SK-N-SH (cell line): Measurements from ENCODE around the gene PNMA6E. TPM values are rescaled to one million over a fixed set of nuclear protein-coding genes. Genes with fewer than 3 reads are reported as not detected.

Experiments used
- CTCF ChIA-PET: fragments of 300-600, 350-600 bp; formaldehyde crosslinking; extraction: SDS; loops from one replicate; lab custom pipeline; 2021; lab: Yijun Ruan, JAX
- POLR2A ChIA-PET: fragments of 350-600 bp; sonication (Branson Sonifier 250); formaldehyde crosslinking; extraction: SDS; loops from one replicate; lab custom pipeline; 2020; ENCODE audit warnings: antibody characterized with exemption, inconsistent platforms; lab: Yijun Ruan, JAX
- DNase-seq: peaks from one replicate; pipeline ENCODE4 v3.0.0; 2012
- H2AFZ ChIP-seq: fragments of 200-600 bp; sonication (generic); 2 replicates; pipeline ENCODE4 v1.8.1; 2016; ENCODE audit warnings: antibody characterized with exemption, mild to moderate bottlenecking, low read depth
- H3F3A ChIP-seq: fragments of 200-600 bp; sonication (generic); replicated peaks from 2 replicates; pipeline ENCODE3; 2016; ENCODE audit warnings: antibody characterized with exemption, mild to moderate bottlenecking; ENCODE audit not compliant: insufficient read depth
- H3K27ac ChIP-seq, 2 experiments: fragments of 200-500 bp in 1 of 2; fragments of 200-600 bp in 1 of 2; sonication (Bioruptor generic) in 1 of 2; sonication (generic), shearing (Covaris generic) in 1 of 2; 2 replicates each; pipeline versions ENCODE4 v1.5.1 to v1.6.1; 2014 to 2016; ENCODE audit warnings: low read depth in 2 of 2, inconsistent platforms in 1 of 2, low read length in 1 of 2, mild to moderate bottlenecking in 1 of 2, mixed read lengths in 1 of 2
- H3K27me3 ChIP-seq: fragments of 200-600 bp; sonication (generic), shearing (Covaris generic); 2 replicates; pipeline ENCODE4 v1.6.1; 2016; ENCODE audit warnings: mixed run types; ENCODE audit not compliant: insufficient read depth
- H3K36me3 ChIP-seq, 2 experiments: fragments of 200-500 bp in 1 of 2; fragments of 200-600 bp in 1 of 2; sonication (Bioruptor generic) in 1 of 2; sonication (generic) in 1 of 2; replicated peaks in 1 of 2; 2 replicates each; pipeline versions ENCODE3 to v1.5.1; 2014 to 2016; ENCODE audit warnings: low read length in 1 of 2, mild to moderate bottlenecking in 1 of 2; ENCODE audit not compliant: insufficient read depth in 2 of 2, control insufficient read depth in 1 of 2
- H3K4me1 ChIP-seq, 2 experiments: fragments of 200-500 bp in 1 of 2; fragments of 200-600 bp in 1 of 2; sonication (Bioruptor generic) in 1 of 2; sonication (generic), shearing (Covaris generic) in 1 of 2; 2 replicates each; pipeline versions ENCODE4 v1.5.1 to v1.6.1; 2014 to 2016; ENCODE audit warnings: low read depth in 1 of 2, low read length in 1 of 2, mixed run types in 1 of 2; ENCODE audit not compliant: insufficient read depth in 2 of 2, control insufficient read depth in 1 of 2
- H3K4me2 ChIP-seq: fragments of 200-600 bp; sonication (generic), shearing (Covaris generic); 2 replicates; pipeline ENCODE4 v1.6.1; 2017; ENCODE audit warnings: mixed run types
- H3K4me3 ChIP-seq, 2 experiments: fragments of 200-500 bp in 1 of 2; fragments of 200-600 bp in 1 of 2; sonication (Bioruptor generic) in 1 of 2; sonication (generic), shearing (Covaris generic) in 1 of 2; 2 replicates each; pipeline versions ENCODE4 v1.5.1 to v1.8.1; 2014 to 2016; ENCODE audit warnings: low read depth in 2 of 2, inconsistent platforms in 1 of 2, low read length in 1 of 2, mild to moderate bottlenecking in 1 of 2, mixed read lengths in 1 of 2, moderate library complexity in 1 of 2
- H3K79me2 ChIP-seq: fragments of 200-600 bp; sonication (generic); 2 replicates; pipeline ENCODE4 v1.8.1; 2017; ENCODE audit warnings: mild to moderate bottlenecking; ENCODE audit not compliant: insufficient read depth
- H3K9ac ChIP-seq: fragments of 200-600 bp; sonication (generic); 2 replicates; pipeline ENCODE4 v1.6.1; 2017; ENCODE audit warnings: mixed run types
- H3K9me2 ChIP-seq: fragments of 200-600 bp; sonication (generic); 2 replicates; pipeline ENCODE4 v1.6.1; 2017; ENCODE audit warnings: mixed run types
- H3K9me3 ChIP-seq: fragments of 200-600 bp; sonication (generic); 2 replicates; pipeline ENCODE4 v1.6.1; 2017; ENCODE audit warnings: mixed run types, mild to moderate bottlenecking, moderate library complexity
- H4K20me1 ChIP-seq: fragments of 200-600 bp; sonication (generic); 2 replicates; pipeline ENCODE4 v1.6.1; 2017; ENCODE audit warnings: mild to moderate bottlenecking, mixed run types; ENCODE audit not compliant: insufficient read depth
- CHD2 ChIP-seq: fragments of 150-350 bp; IDR thresholded peaks from 2 replicates; pipeline ENCODE4 v1.6.1; 2018; ENCODE audit warnings: low read length; ENCODE audit not compliant: partially characterized antibody
- FOXM1 ChIP-seq: IDR thresholded peaks from 2 replicates; pipeline ENCODE4 v1.4.0; 2012; ENCODE audit warnings: low read depth, mild to moderate bottlenecking
- GABPA ChIP-seq: IDR thresholded peaks from 2 replicates; pipeline ENCODE4 v1.4.0; 2012; ENCODE audit warnings: low read depth, mild to moderate bottlenecking
- MEF2A ChIP-seq: IDR thresholded peaks from 2 replicates; pipeline ENCODE4 v1.4.0; 2012; ENCODE audit warnings: low read depth, borderline replicate concordance
- MXI1 ChIP-seq: IDR thresholded peaks from 2 replicates; pipeline ENCODE4 v1.6.1; 2012; ENCODE audit warnings: mild to moderate bottlenecking, low read depth, low read length, improper control_type of control experiment
- NRF1 ChIP-seq: IDR thresholded peaks from 2 replicates; pipeline ENCODE4 v1.6.1; 2012; ENCODE audit warnings: low read depth, mild to moderate bottlenecking, low read length
- PBX3 ChIP-seq: IDR thresholded peaks from 2 replicates; pipeline ENCODE4; 2012
- REST ChIP-seq: IDR thresholded peaks from 2 replicates; pipeline ENCODE4 v1.6.1; 2012; ENCODE audit warnings: mild to moderate bottlenecking, low read depth, low read length, moderate library complexity
- RFX5 ChIP-seq: IDR thresholded peaks from 2 replicates; pipeline ENCODE4 v1.6.1; 2012; ENCODE audit warnings: mild to moderate bottlenecking, improper control_type of control experiment, low read length
- SIN3A ChIP-seq: IDR thresholded peaks from 2 replicates; pipeline ENCODE4 v1.6.1; 2012; ENCODE audit warnings: low read depth, mild to moderate bottlenecking, low read length, moderate library complexity, borderline replicate concordance
- TAF1 ChIP-seq: IDR thresholded peaks from 2 replicates; pipeline ENCODE4 v1.6.1; 2012; ENCODE audit warnings: low read depth, mild to moderate bottlenecking, low read length, moderate library complexity, borderline replicate concordance
- TEAD4 ChIP-seq: IDR thresholded peaks from 2 replicates; pipeline ENCODE4 v1.4.0; 2012; ENCODE audit warnings: mild to moderate bottlenecking, borderline replicate concordance; ENCODE audit not compliant: insufficient read depth
- ZBTB33 ChIP-seq: IDR thresholded peaks from 2 replicates; pipeline ENCODE4 v1.4.0; 2012; ENCODE audit warnings: low read depth, borderline replicate concordance
- WGBS: methylation state at CpG from one replicate; pipeline ENCODE4 v1.1.6; 2017; ENCODE audit warnings: low lambda C conversion rate; 5-methylcytosine and 5-hydroxymethylcytosine counted together
- polyA plus RNA-seq, 3 experiments: library from polyadenylated mRNA; depleted of rRNA; stranded (reverse); fragments of >200 nt; gene quantifications; 2 replicates each; pipeline ENCODE4 v1.2.3, GENCODE V29; 2012

The PNMA6E gene
- polyA plus RNA-seq, 1 of the 3 experiments (the other 2 are of a cell fraction) = not detected

GRCh38 chrX:153366878-153367538, 34.1 kb downstream of the PNMA6E start:
- CTCF ChIA-PET = interaction anchor here (0.9 kb wide), 1 partner anchor 40 kb away, joined by 3 read pairs; no protein-coding TSS in a partner anchor
- TF ChIP-seq MXI1 (no peak), TEAD4 (no peak), REST (no peak), FOXM1 (no peak), ZBTB33 (no peak), CHD2 (no peak), MEF2A (no peak), GABPA (no peak), PBX3 (no peak), NRF1 (no peak), TAF1 (no peak), RFX5 (no peak), SIN3A (no peak)
- 35% methylated on average over 5 of the region's 5 CpGs for WGBS
- H2AFZ ChIP-seq = no peak overlapping the region
- H3K4me2 ChIP-seq = no peak overlapping the region
- H3K9me2 ChIP-seq = no peaks in the 10 kb centered on the region
- H3K4me3 ChIP-seq = no peak overlapping the region
- H3K79me2 ChIP-seq = no peaks in the 10 kb centered on the region
- no peaks in the 10 kb centered on the region for H3K9me3 ChIP-seq
- no peak overlapping the region for H3K9ac ChIP-seq
- no peaks in the 10 kb centered on the region; the same call in 1 of the 2 replicates for H3K27me3 ChIP-seq
- H3K36me3 ChIP-seq = no peaks in the 10 kb centered on the region
- H3K4me1 ChIP-seq = no peaks in the 10 kb centered on the region; a peak in 1 of 4 replicates
- H3F3A ChIP-seq = no peaks in the 10 kb centered on the region
- POLR2A ChIA-PET = no interaction called here
- no peak for DNase-seq
- H3K27ac ChIP-seq = no peak overlapping the region
- H4K20me1 ChIP-seq = no peaks in the 10 kb centered on the region
